HG03558 (cell line): ENCODE results near the gene EAF1.
"Not testable (repeated sequence)": the region's sequence is repeated elsewhere in the genome, so short reads cannot be mapped to it uniquely, and the experiment has no call there.

ENCODE experiments used
- ATAC-seq: cut with Tn5 transposase; IDR thresholded peaks from one replicate; pipeline ENCODE4 v1.9.1; 2021; ENCODE audit warnings: moderate number of reproducible peaks; ENCODE audit not compliant: unreplicated experiment; ENCODE audit errors: extremely low read depth

EAF1 gene

GRCh38 chr3:15404767-15405166 is 22.6 kb upstream of the EAF1 start:
- ATAC-seq = no peak

GRCh38 chr3:15405448-15406050 is 21.8 kb upstream of the EAF1 start:
- ATAC-seq = no peak

- ATAC-seq = no peak
These were observed 18.2 kb upstream of the EAF1 start for GRCh38 chr3:15409239-15409638.

GRCh38 chr3:15409774-15410173 is 17.6 kb upstream of the EAF1 start:
- ATAC-seq = no peak

GRCh38 chr3:15410966-15411365 is 16.4 kb upstream of the EAF1 start:
- not testable (repeated sequence) for ATAC-seq

GRCh38 chr3:15420871-15421270 is 6.5 kb upstream of the EAF1 start:
- ATAC-seq = no peak

GRCh38 chr3:15426579-15427118 is 749 bp upstream of the EAF1 start:
- ATAC-seq = no peak

GRCh38 chr3:15427981-15428380 is 583 bp downstream of the EAF1 start:
- ATAC-seq = no peak

- no peak for ATAC-seq
These were observed 1.1 kb downstream of the EAF1 start for GRCh38 chr3:15428539-15428938.

GRCh38 chr3:15429080-15429479 is 1.7 kb downstream of the EAF1 start:
- ATAC-seq = no peak

GRCh38 chr3:15430624-15431023 is 3.2 kb downstream of the EAF1 start:
- ATAC-seq = no peak

- ATAC-seq = no peak
These were observed 3.9 kb downstream of the EAF1 start for GRCh38 chr3:15431256-15431837.

GRCh38 chr3:15433531-15433930 is 6.1 kb downstream of the EAF1 start:
- no peak for ATAC-seq

GRCh38 chr3:15434756-15435155 is 7.4 kb downstream of the EAF1 start:
- ATAC-seq = no peak

- no peak for ATAC-seq
These were observed 8.8 kb downstream of the EAF1 start for GRCh38 chr3:15436246-15436645.

GRCh38 chr3:15438983-15439382 is 11.6 kb downstream of the EAF1 start:
- ATAC-seq = no peak

- no peak for ATAC-seq
These were observed 12.1 kb downstream of the EAF1 start for GRCh38 chr3:15439476-15439875.

- no peak for ATAC-seq
These were observed 13.5 kb downstream of the EAF1 start for GRCh38 chr3:15440891-15441290.

- ATAC-seq = no peak
These were observed 16.6 kb downstream of the EAF1 start for GRCh38 chr3:15443826-15444524.

GRCh38 chr3:15449489-15450224 is 22.3 kb downstream of the EAF1 start:
- ATAC-seq = no peak
